Measurements from ENCODE around the gene C6orf132. TPM values are rescaled to one million over a fixed set of nuclear protein-coding genes. Genes with fewer than 3 reads are reported as not detected.

The C6orf132 gene
- total RNA-seq, 2 donors from 2014 or later, result 1.9 to 2.8 TPM

DNA sequence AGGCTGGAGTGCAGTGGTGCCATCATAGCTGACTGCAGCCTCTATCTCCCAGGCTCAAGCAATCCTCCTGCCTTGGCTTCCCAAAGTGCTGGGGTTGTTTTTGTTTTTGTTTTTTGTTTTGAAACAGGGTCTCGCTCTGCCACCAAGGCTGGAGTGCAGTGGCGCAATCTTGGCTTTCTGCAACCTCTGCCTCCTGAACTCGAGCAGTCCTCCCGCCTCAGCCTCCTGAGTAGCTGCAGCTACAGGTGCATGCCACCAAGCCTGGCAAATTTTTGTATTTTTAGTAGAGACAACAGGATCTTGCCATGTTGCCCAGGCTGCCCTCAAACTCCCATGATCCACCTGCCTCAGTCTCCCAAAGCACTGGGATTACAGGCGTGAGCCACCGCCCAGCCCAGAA lies 4.2 kb downstream of the C6orf132 start:
- Histone ChIP-seq H3K9me3 (no peaks in the 10 kb centered on the region), H3K36me3 (no peaks in the 10 kb centered on the region), H3K4me1 (peaks cover 0 to 23% of the 10 kb centered on the region in 2 donors), H3K4me3 (no peak overlapping the region), H3K27me3 (no peaks in the 10 kb centered on the region), H3K27ac (no peak overlapping the region)
- TF ChIP-seq, protein P1, sequence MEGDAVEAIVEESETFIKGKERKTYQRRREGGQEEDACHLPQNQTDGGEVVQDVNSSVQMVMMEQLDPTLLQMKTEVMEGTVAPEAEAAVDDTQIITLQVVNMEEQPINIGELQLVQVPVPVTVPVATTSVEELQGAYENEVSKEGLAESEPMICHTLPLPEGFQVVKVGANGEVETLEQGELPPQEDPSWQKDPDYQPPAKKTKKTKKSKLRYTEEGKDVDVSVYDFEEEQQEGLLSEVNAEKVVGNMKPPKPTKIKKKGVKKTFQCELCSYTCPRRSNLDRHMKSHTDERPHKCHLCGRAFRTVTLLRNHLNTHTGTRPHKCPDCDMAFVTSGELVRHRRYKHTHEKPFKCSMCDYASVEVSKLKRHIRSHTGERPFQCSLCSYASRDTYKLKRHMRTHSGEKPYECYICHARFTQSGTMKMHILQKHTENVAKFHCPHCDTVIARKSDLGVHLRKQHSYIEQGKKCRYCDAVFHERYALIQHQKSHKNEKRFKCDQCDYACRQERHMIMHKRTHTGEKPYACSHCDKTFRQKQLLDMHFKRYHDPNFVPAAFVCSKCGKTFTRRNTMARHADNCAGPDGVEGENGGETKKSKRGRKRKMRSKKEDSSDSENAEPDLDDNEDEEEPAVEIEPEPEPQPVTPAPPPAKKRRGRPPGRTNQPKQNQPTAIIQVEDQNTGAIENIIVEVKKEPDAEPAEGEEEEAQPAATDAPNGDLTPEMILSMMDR (IDR thresholded peaks at IDR 0.05), result no peak
- no peak for DNase-seq (ENCODE audit: low spot score)

DNA sequence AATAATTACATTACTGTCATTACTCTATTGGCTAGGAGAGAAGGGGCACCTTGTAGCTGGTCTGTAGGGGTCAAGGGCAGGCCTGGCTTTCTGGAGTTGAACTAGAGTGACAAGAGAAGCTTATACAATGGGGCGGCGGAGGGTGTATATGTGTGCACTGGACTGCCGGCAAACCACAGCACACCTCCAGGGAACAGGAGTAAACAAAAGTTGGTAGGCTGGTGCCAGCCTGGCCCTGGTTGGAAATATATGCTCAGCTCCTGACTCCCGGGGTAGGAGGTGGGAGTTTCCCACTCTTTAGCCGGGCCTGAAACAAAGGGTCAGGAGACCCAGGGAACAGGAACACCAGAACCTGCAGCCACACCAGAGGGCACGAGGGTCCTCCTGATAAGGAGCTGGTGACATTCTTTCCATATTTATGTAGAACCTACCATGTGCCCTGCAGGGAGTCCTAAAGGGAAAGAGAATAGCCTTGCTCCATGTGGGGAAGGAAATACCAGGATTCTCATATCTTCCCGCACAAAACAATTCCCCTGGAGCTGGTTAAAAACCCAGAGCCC lies 5.1 kb downstream of the C6orf132 start:
- no peak overlapping the region for H3K27ac ChIP-seq
- no peak for DNase-seq (ENCODE audit: low spot score)
- no peak overlapping the region for H3K4me3 ChIP-seq
- TF ChIP-seq, protein P1 (IDR thresholded peaks at IDR 0.05), result no peak
- no peaks in the 10 kb centered on the region for H3K9me3 ChIP-seq
- peaks cover 0 to 14% of the 10 kb centered on the region in 2 donors for H3K4me1 ChIP-seq
- no peaks in the 10 kb centered on the region for H3K36me3 ChIP-seq
- H3K27me3 ChIP-seq, result no peaks in the 10 kb centered on the region

DNA sequence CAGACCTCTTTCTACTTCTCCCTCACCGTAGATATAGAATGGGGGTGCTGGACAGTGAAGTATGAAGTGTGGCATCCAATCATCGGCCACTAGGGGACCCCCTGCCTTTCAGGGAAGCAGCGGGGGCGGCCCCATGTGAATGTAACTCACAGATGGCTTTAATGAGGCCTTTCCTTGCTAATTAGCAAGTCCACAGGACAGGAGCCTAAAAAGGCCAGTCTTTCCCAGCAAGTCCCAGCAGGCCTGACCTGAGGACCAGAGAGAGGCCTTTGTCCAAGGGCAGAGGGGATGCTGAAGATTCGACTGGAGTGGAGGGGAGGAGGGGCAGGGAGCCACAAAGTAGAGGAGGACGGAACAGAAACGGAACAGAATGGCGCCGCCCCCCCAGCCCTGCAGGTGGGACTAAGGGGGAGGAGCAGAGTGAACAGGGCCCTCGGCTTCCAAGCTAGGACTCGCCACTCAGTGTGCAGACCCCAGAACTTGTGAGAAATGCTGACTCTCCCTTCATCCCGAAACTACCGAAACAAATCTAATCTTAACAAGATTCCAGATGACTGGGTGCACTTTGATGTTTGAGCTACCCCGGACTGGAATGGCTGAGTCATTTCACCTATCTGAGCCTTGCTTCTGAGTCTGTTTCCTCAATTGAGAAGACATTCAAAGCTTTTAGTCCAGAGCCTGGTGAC lies 5.8 kb downstream of the C6orf132 start:
- no peak overlapping the region for H3K4me3 ChIP-seq
- H3K27ac ChIP-seq, result no peak overlapping the region
- no peaks in the 10 kb centered on the region for H3K36me3 ChIP-seq
- TF ChIP-seq, protein P1 (IDR thresholded peaks at IDR 0.05), result no peak
- no peaks in the 10 kb centered on the region for H3K9me3 ChIP-seq
- no peaks in the 10 kb centered on the region for H3K27me3 ChIP-seq
- peaks cover 0 to 8% of the 10 kb centered on the region in 2 donors for H3K4me1 ChIP-seq
- DNase-seq (ENCODE audit: low spot score), result no peak

DNA sequence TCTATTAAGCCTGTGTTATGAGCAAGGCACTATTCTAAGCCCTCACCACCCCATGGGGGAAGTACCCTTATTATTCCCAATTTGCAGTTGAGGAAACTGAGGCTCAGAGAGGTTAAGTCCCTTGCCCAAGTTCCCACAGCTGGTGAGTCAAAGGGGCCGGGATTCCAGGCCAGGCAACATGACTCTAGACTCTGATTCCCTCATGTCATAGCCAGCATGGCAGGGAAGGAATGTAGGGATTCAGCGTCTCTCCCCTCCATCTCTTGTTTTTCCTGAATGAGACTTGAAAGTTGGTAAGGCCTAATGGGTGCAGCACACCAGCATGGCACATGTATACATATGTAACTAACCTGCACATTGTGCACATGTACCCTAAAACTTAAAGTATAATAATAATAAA lies 6.7 kb downstream of the C6orf132 start:
- no peaks in the 10 kb centered on the region for H3K4me1 ChIP-seq
- no peak overlapping the region for H3K4me3 ChIP-seq
- TF ChIP-seq, protein P1 (IDR thresholded peaks at IDR 0.05), result no peak
- no peaks in the 10 kb centered on the region for H3K36me3 ChIP-seq
- H3K27me3 ChIP-seq, result no peaks in the 10 kb centered on the region
- no peaks in the 10 kb centered on the region for H3K9me3 ChIP-seq
- H3K27ac ChIP-seq, result no peak overlapping the region
- no peak for DNase-seq (ENCODE audit: low spot score)

DNA sequence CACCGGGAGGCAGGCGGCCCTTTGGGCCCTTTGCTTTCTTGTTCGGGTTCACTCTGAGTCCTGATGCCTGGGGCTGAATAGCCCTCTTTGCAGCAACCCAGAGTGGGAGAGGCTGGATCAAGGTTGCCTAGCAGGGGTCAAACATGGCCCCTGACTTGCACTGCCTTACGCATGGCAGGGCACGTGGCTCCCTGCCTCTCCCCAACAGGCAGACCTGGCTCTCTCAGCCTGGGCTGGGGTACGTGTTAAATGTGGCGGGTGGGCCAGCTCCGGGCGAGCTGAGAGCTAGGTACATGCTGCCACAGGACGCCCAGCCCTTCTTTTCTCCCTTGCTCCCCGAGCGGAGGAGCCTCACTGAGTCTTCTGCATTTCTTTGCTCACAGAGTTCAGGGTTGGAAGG lies 7.3 kb downstream of the C6orf132 start:
- no peaks in the 10 kb centered on the region for H3K36me3 ChIP-seq
- no peak overlapping the region for H3K4me3 ChIP-seq
- no peak overlapping the region for H3K27ac ChIP-seq
- H3K9me3 ChIP-seq, result no peaks in the 10 kb centered on the region
- TF ChIP-seq, protein P1 (IDR thresholded peaks at IDR 0.05), result no peak
- H3K27me3 ChIP-seq, result no peaks in the 10 kb centered on the region
- DNase-seq (ENCODE audit: low spot score), result no peak
- H3K4me1 ChIP-seq, result no peaks in the 10 kb centered on the region
